Sigmoid colon (tissue), 4 donors: ENCODE measurements around the gene NELFA.

Source experiments
- CTCF ChIP-seq, 4 experiments: fragments of 450-650 bp in 3 of 4; fragments of 200-600 bp in 1 of 4; IDR thresholded peaks; one replicate each; pipeline ENCODE4 v1.5.1; 2016 to 2019; ENCODE audit warnings: antibody characterized with exemption in 4 of 4, mild to moderate bottlenecking in 3 of 4, moderate library complexity in 2 of 4
- EP300 ChIP-seq, 4 donors: sonication (generic); formaldehyde crosslinking; IDR thresholded peaks; one replicate each; pipeline ENCODE4 v1.6.1; 2017; ENCODE audit warnings: antibody characterized with exemption in 4 of 4
- POLR2A ChIP-seq, 2 donors: fragments of 450-650 bp; IDR thresholded peaks; one replicate each; pipeline ENCODE4 v1.6.1; 2016; ENCODE audit warnings: antibody characterized with exemption in 2 of 2, mild to moderate bottlenecking in 2 of 2, moderate library complexity in 2 of 2
- POLR2AphosphoS5 ChIP-seq, 4 donors: sonication (generic); formaldehyde crosslinking; IDR thresholded peaks; one replicate each; pipeline ENCODE4 v1.6.1; 2017; ENCODE audit warnings: antibody characterized with exemption in 4 of 4

- TF ChIP-seq EP300 (IDR thresholded peaks at IDR 0.05) (no peak), CTCF (IDR thresholded peaks at IDR 0.05) (no peak), POLR2A (IDR thresholded peaks at IDR 0.05) (no peak), POLR2AphosphoS5 (IDR thresholded peaks at IDR 0.05) (no peak)
Measured at GRCh38 chr4:2008671-2008920, 178 bp downstream of the NELFA start.
